Stimulated activated CD4-positive, alpha-beta T cell treated with anti-CD3 and anti-CD28 coated beads, TNF-alpha, amount 100 ng/mL, for 1 hour (primary cell): ENCODE data around the gene USP15.

Source experiments
- DNase-seq, 3 donors: peaks; one replicate each; pipeline ENCODE4 v3.0.0-alpha.2; 2020; ENCODE audit warnings: low read depth in 3 of 3, low spot score in 1 of 3

USP15 gene

DNA sequence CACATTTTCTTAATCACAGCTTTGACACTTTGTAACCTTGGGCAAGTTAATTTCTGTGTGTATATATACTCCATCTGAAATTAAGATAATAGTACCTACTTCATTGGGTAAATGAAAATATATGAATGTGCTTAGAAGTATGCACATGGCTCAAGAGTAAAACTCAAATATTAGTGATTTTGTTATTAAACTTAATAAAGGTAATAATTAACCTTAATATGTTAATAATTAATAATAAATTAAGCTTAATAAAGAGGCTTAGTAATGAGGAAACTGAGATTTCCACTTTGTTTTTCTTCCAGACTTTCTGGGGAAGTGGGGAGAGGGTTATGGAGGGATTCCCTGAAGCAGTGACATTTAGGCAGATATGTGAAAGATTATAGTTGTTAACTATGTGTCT, 19.8 kb downstream of the USP15 start:
- DNase-seq: no peak

DNA sequence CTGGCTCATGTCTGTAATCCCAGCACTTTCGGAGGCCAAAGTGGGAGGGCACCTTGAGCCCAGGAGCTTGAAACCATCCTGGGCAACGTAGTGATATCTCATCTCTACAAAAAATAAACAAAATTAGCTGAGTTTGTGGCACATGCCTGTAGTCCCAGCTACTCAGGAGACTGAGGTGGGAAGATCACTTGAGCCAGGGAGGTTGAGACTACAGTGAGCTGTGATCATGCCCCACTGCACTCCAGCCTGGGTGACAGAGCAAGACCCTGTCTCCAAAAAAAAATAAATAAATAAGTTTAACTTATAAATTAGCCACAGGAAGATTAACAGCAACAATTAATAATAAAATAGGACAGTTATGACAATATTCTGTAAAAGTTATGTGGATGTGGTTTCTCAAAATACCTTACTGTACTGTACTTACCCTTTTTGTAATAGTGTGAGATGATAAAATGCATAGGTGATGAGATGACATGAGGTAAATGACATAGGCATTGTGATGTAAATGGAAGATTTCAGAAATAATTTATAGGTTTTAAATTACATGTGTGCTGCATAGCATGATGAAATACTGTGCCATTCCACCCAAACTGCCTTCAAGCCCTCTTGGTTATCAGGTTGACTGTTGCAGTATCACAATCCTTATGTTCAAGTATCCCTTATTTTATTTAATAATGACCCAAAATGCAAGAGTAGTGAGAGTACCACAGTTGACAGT, 22.0 kb downstream of the USP15 start:
- no peak for DNase-seq

DNA sequence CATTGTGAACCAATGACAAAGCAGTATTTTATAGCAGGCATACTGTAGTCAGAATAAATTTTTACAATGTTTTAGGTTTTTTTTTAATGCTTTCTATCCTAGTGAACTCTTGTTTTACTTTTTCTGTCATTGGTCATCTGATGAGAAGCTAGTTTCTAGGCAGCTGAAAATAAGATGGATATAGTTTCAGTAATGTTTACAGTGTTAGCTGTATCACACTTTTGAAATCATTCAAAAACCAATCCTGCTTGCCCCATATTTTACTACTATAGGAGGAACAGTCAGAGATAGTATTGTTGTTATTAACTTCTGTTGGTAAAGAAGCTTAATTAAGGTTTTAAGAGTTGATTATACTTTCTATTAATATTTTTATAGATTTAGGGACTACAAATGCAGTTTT, 24.5 kb downstream of the USP15 start:
- no peak for DNase-seq

DNA sequence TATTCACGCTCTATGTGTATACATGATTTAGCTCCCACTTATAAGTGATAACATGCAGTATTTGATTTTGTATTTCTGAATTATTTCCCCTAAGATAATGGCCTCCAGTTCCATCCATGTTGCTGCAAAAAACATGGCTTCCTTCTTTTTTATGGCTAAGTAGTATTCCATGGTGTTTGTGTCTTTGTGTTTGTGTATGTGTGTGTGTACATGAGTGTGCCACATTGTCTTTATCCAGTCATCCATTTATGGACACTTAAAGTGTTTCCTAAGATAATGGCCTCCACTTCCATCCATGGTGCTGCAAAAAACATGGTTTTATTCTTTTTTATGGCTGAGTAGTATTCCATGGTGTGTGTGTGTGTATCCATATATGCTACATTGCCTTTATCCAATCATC, 25.1 kb downstream of the USP15 start:
- DNase-seq: no peak

DNA sequence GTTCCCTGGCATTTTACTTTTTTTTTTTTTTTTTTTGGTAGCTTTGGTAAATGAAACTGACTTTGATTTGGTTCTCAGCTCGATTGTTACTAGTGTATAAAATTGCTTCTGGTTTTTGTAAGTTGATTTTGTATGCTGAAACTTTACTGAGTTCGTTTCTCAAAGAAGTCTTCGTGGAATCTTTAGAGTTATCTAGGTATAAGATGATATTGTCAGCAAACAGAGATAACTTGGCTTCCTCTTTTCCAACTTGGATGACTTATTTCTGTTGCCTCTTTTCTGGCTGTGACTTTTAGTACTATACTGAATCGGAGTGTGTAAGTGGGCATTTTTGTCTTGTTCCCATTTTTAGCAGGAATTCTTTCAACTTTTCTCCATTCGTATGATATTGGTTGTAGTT, 28.1 kb downstream of the USP15 start:
- no peak for DNase-seq

DNA sequence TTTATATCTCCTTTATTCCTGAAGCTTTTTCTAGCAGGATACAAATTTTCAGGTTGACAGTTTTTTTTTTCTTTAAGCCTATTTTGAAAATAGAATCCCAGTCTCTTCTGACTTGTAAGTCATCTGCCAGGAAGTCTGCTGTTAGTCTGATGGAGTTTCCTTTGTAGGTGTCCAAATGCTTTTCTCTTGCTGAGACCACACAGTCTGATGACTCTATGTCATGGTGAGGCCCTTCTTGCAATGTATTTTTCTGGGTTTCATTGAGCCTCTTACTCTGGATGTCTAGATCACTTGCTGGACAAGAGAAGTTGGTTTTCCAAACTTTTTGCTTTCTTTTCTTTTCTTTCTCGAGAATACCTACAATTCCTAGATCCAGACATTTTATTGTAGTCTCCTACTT, 30.6 kb downstream of the USP15 start:
- DNase-seq: no peak

DNA sequence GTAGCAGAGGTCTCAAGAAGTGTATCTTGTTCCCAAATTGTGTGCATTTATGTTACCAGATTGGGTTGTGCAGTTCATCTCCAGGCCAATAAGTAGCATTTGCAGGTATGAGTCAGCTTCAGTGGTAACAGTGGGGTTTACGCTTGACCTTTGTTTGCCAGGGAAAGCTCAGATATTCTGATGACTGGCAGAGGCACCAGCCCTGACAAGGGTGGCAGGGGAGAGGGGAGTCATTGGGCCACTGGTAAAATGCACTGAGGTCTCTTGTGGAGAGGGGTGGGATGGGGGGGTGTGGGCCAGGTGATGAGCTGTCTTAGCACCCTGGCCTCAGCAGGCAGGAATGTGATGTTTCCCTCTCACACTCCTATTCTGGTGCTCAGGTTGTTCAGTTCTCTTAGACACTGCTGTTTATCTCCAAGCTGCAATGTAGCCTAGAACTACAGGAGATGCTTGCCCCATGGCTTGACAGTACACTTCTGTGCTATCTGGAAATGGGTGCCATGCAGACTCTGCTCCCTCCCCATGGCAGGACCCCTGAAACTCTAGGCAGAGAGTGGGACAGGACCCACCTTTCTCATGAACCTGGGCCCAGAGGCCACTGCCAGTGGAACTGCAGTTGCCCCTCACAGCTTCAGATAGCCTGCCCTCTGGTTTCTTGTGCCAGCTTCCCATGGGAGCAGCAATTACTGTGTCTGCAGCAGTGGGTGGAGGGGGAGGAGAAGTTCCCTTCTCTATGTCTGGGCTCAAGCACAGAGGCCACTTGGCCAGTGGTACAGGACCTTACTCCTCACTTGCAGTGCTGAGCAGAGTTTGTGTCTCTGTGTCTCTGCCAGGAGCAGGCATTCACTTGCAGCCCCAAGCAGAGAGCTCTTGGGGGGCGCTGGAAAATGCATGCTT, 31.9 kb downstream of the USP15 start:
- DNase-seq: no peak

DNA sequence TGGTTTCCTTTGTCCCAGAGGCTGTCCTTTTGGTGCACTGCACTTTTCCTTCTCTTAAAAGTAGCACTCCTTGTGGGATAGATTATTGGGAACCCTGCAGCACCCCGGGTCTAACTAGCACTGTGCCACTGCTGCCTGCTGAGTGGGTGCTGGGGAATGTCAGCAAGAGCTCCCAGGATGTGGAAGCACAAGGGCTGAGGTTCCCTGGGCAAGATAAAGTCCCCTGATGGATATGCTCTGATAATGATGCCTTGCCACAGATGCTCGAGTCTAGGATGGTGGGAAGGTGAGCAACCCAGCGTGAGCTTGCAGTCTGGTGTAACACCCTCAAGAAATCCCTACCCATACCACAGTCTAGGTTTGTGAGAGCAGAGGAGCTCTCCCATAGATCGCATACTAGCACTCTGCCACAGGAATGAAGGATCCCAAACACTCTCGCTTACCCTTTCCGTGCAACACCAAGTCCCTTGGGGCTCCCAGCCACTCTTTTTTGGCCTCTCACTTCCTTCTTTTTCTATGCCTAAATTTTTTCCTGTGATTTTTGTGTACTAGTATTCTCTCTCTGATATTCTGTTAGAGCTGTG, 32.6 kb downstream of the USP15 start:
- no peak for DNase-seq

DNA sequence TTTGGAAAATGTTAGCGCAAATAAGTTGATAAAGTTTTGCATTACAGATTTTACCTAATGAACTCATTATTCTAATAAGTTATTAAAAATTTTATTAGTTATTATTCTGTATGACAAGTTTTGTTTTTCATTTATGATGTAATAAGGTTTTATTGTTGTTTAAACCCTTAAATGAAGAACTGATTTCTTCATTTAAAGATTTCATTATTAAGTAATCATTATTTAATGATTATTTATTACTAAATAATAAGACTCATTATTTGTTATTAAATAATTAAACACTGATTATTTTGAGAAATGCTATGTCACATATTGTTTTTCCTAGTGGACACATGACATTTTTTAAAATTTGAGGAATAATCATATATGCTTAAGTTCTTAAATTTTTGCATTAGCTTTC, 34.2 kb downstream of the USP15 start:
- no peak for DNase-seq

DNA sequence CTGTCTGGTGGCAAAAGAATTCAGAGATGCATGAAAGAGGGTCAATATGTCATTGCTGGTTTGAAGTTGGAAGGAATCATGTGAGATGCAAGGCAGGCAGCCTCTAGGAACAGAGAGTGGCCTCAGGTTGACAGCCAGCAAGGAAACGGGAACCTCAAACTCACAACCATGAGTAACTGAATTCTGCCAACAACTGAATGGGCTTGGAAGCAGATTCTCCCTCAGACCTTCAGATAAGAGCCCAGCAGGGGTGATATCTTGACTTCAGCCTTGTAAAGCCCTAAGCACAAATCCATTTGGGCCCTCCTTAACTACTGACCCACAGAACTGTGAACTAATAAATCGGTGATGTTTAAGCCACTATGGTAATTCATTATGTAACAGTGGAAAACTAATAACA, 35.8 kb downstream of the USP15 start:
- DNase-seq: no peak

DNA sequence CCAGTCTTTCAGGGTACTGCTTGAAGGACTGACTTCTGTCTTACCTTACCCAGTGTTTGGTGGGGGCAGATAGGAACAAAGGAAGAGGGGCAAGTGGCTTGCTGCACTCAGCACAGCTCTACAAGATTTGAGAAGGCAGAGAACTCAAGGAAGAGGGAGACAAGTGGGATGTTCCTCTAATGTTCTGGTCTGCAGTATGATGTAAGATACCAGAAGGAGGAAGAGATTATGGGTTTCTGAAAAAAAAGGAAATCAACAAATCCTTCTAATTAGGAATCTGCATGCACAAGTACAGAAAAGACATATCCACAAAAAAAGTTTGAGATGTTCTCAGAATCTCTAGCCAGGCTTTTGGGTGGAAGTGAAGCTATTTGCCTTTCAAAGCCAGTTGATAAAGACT, 37.1 kb downstream of the USP15 start:
- no peak for DNase-seq

DNA sequence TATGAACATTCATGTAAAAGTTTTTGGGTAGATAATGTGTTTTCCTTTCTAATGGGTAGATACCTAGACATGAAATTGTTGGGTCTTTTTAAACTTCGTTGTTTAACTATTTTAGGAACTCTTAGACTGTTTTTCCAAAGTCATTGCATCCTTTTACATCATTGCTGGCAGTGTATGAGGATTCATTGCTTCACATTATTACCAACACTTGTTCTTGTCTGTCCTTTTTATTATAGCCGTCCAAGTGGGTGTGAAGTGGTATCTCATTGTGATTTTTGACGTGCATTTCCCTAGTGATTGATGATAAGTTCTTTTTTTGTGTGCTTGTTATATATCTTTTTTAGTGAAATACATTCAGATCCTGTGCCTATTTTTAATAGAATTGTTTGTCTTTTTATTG, 39.4 kb downstream of the USP15 start:
- DNase-seq: no peak

DNA sequence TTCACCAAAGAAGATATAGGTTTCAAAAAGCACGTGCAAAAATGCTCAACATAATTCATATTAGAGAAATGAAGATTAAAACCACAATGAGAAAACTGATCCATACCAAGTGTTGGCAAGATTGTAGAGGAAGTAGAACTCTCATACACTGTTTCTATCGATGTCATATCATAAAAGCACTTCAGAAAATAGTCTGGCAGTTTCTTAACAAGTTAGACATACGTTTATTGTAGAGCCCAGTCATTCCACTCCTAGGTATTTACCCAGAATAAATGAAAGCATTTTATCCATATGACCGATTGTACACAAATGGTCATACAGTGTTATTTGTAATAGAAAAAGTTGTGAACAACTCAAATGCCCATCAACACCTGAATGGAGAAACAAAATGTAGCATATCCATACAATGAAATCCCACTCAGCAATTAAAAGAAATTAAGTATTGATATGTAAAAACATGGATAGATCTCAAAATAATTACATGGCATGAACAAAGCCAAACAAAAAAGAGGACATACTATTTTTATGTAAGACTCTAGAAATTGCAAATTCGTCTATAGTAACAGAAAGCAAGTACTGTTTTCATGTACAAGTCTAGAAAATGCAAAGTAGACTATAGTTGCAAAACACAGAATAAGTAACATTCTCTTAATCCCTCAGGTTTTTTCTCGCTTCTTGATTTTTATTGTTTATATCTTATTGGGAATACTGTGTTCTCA, 41.0 kb downstream of the USP15 start:
- DNase-seq: no peak

DNA sequence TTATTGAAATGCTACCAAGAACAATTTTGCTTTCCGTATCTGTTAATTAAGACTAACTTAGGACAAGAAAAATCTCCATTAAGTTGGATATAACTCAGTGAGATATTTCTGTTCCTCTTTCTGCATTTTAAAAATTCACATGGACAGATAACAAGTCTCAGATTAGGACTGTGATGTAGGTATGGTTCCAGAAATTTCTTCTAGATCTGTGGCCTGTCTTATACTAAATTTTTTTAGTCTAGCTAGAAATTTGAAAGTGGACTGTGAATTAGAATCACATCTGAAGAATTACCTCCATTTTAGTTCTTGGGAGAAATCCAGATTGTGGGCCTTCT, 41.6 kb downstream of the USP15 start:
- DNase-seq: no peak

DNA sequence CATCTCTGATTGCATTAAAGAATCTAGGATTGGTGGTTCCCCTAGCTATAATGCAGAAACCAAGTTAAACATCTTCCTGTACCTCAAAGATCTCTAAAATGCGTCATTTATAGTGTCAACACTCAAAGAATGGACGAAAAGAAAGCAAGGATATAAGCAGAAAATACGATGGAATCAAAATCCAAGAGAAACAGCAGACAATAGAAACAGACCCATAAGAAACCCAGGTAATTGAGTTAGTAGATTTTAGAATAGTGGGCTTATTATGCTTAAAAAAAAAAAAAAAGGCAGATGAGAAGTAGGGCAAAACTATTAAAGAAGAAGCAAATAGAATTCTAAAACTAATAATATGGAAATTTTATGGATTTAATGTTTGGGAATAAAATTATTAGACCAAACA, 44.4 kb downstream of the USP15 start:
- no peak for DNase-seq

DNA sequence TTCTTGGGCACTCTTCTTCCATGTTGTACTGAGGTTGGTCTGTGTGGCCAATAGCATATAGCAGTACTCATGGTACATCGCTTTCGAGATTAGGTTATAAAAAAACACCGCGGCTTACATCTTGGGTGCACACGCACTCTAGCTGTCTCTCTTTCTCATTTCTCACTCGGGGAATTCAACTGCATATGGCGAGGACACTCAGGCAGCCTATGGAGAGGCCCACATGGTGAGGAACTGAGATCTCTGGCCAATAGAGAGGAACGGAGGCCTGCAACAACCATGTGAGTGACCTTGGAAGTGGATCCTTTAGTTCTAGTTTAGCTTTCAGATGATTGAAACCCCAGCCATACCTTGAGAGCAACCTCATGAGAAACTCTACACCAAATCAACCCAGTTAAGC, 45.6 kb downstream of the USP15 start:
- DNase-seq: no peak

DNA sequence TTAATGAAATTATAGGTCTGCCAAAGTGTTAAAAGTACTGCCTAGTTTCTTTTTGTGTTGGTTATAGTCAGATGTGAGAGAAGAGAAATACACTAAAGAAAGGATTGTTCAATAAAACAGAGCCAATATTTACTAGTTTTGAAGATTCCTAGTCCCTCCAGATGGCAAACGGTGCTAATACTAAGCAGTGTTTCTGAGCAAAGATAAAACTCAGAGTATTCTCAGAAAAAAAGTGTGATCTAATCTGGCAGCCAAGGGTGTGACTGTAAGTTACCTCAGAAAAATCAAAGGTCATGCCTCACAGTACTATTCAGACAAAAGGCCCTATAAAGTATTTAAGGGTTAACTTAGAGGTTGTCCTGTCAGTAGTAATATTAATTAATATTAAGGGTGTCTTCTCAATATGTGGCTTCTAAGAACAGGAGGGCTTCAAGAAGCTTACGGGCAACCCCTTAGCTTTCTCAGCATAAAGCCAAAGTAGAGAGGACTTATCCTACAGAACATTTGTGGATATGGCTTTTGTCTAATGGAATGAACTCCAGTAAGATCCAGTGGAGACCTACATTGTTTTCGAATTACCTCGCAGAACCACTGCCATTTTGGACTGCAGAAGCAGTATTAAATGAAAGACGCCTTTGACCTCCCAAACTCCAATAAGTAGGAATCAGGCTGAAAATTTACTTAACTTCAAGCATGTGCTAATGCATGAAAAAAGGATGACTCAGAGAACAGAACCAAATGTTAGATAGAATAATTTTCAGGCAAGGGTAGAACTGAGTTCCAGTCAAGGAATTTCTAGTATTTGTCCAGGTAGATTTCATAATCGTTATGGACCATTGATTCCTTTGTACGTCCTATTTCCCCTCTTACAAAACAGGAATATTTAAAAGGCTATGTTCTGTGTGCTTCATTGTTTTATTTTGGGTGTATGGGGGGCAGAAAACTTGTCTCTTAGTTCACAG, 46.6 kb downstream of the USP15 start:
- no peak for DNase-seq

DNA sequence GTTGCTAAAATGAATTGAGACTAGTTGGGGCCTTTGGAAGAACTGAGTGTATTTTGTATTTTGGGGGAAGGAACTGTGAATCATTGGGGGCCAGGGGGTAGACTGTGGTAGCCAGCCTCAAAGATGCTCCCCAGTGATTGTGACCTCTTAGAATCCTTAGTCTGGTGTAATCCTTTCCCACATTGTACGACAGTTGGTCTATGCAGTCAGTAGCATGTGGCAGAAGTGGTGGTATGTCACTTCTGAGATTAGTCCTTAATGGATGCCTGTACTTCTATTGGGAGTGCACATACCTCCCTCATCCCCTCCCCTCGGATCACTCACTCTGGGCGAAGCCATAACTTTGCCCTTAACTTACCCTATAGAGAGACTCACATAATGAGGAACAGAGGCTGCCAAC, 48.0 kb downstream of the USP15 start:
- DNase-seq: no peak

DNA sequence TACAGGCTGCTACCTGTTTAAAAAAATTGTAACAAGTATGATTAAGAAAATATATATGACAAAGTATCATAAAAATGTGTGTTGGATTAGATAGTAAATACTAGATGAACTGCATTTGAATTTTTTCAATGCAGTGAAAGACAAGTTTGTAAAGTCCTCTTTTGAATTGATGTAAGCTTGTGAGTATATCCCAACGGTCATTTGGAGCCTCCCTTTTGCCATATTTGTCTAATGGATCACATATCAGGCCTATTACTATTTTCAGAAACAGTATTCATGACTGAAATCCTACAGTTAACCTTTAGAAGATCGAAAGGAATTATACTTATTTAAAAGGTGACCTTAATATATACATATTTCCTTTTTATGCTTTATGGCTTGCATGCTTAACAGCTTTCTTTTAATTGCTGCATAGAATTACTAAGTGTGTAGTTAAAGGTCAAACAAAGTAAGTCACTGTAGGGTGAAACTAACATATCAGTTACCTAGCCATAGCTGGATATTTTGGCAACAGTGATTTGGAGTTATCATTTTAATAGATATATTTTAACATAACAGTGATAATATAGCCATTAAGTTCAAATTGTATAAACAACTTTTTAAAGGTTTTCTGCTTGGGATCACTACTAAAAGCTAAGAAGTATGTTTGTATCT, 53.6 kb downstream of the USP15 start:
- DNase-seq: no peak

DNA sequence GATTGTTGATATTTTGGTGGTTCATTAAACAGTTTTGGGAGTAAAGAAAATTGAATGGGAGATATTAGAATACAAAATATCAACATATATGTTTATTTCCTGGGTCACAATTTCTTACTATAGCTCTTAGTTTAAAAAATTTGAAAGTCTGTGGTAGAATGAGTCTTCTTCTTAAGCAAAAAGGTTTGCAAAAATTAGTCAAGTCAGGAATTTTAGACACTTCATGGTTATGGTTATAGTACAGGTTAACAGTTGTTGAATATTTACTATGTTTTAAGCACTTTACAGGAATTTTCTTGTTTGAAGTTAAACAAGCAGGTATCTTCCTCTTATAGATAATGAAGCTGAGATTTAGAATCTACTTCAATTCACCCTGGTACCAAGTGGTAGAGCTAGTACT, 56.8 kb downstream of the USP15 start:
- no peak for DNase-seq
